ENCODE measurements around the gene HNF4A. TPM values are rescaled to one million over a fixed set of nuclear protein-coding genes. Genes with fewer than 3 reads are reported as not detected.

Gene HNF4A
- total RNA-seq, 1 donor: not detected

- DNase-seq (ENCODE audit: insufficient read length, low spot score, missing footprints): no peak
- H2AFZ ChIP-seq (ENCODE audit: low read length): peak overlapping the region; percentile 50
- no peak overlapping the region for H3K4me3 ChIP-seq (ENCODE audit: insufficient read depth, low read length)
- H3K4me2 ChIP-seq (ENCODE audit: insufficient read depth, low read length): no peak overlapping the region
- no peaks in the 10 kb centered on the region for H3K9me3 ChIP-seq (ENCODE audit: low read depth, low read length)
- H4K20me1 ChIP-seq (ENCODE audit: insufficient read depth, low read length): no peaks in the 10 kb centered on the region
- no peaks in the 10 kb centered on the region for H3K36me3 ChIP-seq (ENCODE audit: insufficient read depth, low read length)
- H3K27me3 ChIP-seq (ENCODE audit: insufficient read depth, low read length): peaks cover 3% of the 10 kb centered on the region
- H3K27ac ChIP-seq (ENCODE audit: low read depth, low read length): no peak overlapping the region
- TF ChIP-seq CTCF (IDR thresholded peaks at IDR 0.05; ENCODE audit: extremely low read depth, low read depth, low read length): no peak
- H3K79me2 ChIP-seq (ENCODE audit: insufficient read depth, low read length): no peaks in the 10 kb centered on the region
- H3K4me1 ChIP-seq (ENCODE audit: insufficient read depth, low read length): no peaks in the 10 kb centered on the region
These were observed 15.2 kb downstream of the HNF4A start for GRCh38 chr20:44370639-44371218.

GRCh38 chr20:44382641-44383040 is 27.1 kb downstream of the HNF4A start:
- Histone ChIP-seq H3K9me3 (ENCODE audit: low read depth, low read length) (no peaks in the 10 kb centered on the region), H2AFZ (ENCODE audit: low read length) (no peak overlapping the region), H3K79me2 (ENCODE audit: insufficient read depth, low read length) (no peaks in the 10 kb centered on the region), H3K27ac (ENCODE audit: low read depth, low read length) (no peak overlapping the region), H4K20me1 (ENCODE audit: insufficient read depth, low read length) (no peaks in the 10 kb centered on the region), H3K4me2 (ENCODE audit: insufficient read depth, low read length) (no peak overlapping the region), H3K4me1 (ENCODE audit: insufficient read depth, low read length) (no peaks in the 10 kb centered on the region), H3K36me3 (ENCODE audit: insufficient read depth, low read length) (no peaks in the 10 kb centered on the region), H3K4me3 (ENCODE audit: insufficient read depth, low read length) (no peak overlapping the region), H3K27me3 (ENCODE audit: insufficient read depth, low read length) (no peaks in the 10 kb centered on the region)
- DNase-seq (ENCODE audit: insufficient read length, low spot score, missing footprints): no peak
- TF ChIP-seq CTCF (IDR thresholded peaks at IDR 0.05; ENCODE audit: extremely low read depth, low read depth, low read length): no peak

GRCh38 chr20:44384423-44385027 is 29.0 kb downstream of the HNF4A start:
- Histone ChIP-seq H3K79me2 (ENCODE audit: insufficient read depth, low read length) (no peaks in the 10 kb centered on the region), H3K4me1 (ENCODE audit: insufficient read depth, low read length) (peaks cover 3% of the 10 kb centered on the region), H3K4me2 (ENCODE audit: insufficient read depth, low read length) (no peak overlapping the region), H3K27me3 (ENCODE audit: insufficient read depth, low read length) (peaks cover 7% of the 10 kb centered on the region), H3K36me3 (ENCODE audit: insufficient read depth, low read length) (no peaks in the 10 kb centered on the region), H3K27ac (ENCODE audit: low read depth, low read length) (no peak overlapping the region), H3K9me3 (ENCODE audit: low read depth, low read length) (no peaks in the 10 kb centered on the region), H3K4me3 (ENCODE audit: insufficient read depth, low read length) (no peak overlapping the region), H2AFZ (ENCODE audit: low read length) (no peak overlapping the region), H4K20me1 (ENCODE audit: insufficient read depth, low read length) (no peaks in the 10 kb centered on the region)
- DNase-seq (ENCODE audit: insufficient read length, low spot score, missing footprints): peak; percentile 89
- TF ChIP-seq CTCF (IDR thresholded peaks at IDR 0.05; ENCODE audit: extremely low read depth, low read depth, low read length): peak; percentile 94

- no peak overlapping the region for H3K4me3 ChIP-seq (ENCODE audit: insufficient read depth, low read length)
- no peaks in the 10 kb centered on the region for H3K36me3 ChIP-seq (ENCODE audit: insufficient read depth, low read length)
- H3K27me3 ChIP-seq (ENCODE audit: insufficient read depth, low read length): peaks cover 18% of the 10 kb centered on the region
- no peaks in the 10 kb centered on the region for H3K79me2 ChIP-seq (ENCODE audit: insufficient read depth, low read length)
- H3K27ac ChIP-seq (ENCODE audit: low read depth, low read length): no peak overlapping the region
- H3K4me1 ChIP-seq (ENCODE audit: insufficient read depth, low read length): peaks cover 3% of the 10 kb centered on the region
- peak overlapping the region; percentile 37 for H3K4me2 ChIP-seq (ENCODE audit: insufficient read depth, low read length)
- TF ChIP-seq CTCF (IDR thresholded peaks at IDR 0.05; ENCODE audit: extremely low read depth, low read depth, low read length): peak; percentile 84
- DNase-seq (ENCODE audit: insufficient read length, low spot score, missing footprints): peak; percentile 95
- H2AFZ ChIP-seq (ENCODE audit: low read length): no peak overlapping the region
- H4K20me1 ChIP-seq (ENCODE audit: insufficient read depth, low read length): no peaks in the 10 kb centered on the region
- no peaks in the 10 kb centered on the region for H3K9me3 ChIP-seq (ENCODE audit: low read depth, low read length)
These were observed 33.0 kb downstream of the HNF4A start for GRCh38 chr20:44388466-44389023.
